ENCODE measurements around the gene QSER1. TPM values are rescaled to one million over a fixed set of nuclear protein-coding genes. Genes with fewer than 3 reads are reported as not detected.

The QSER1 gene
- total and polyA plus RNA-seq, 7 donors = 1.2 to 41.0 (median 24.6) TPM

DNA sequence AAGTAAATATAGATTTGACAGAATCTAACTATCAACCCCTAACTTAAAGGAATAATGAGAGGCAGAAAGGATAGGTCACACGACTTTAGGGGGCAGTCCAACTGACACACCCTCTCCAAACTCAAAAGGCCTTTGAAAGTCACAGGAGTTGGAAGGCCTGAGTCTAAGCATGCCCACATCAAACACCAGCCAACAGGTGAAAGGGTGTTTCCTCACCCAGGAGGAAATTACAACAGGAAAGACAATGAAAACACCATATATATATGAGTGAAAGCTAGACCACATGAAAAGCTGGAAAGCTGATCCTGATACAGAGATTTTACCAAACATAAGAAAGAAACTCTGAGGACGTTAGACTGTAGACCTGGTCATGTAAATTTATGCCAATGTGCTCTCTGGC is 112.6 kb downstream of the QSER1 start:
- Histone ChIP-seq H3K4me3 (no peak overlapping the region), H3K9me3 (no peaks in the 10 kb centered on the region), H3K4me1 (peaks cover 0 to 9% (median 6%) of the 10 kb centered on the region in 4 donors), H3K27ac (no peak overlapping the region), H3K36me3 (no peaks in the 10 kb centered on the region), H3K27me3 (no peaks in the 10 kb centered on the region)
- TF ChIP-seq, protein P1, sequence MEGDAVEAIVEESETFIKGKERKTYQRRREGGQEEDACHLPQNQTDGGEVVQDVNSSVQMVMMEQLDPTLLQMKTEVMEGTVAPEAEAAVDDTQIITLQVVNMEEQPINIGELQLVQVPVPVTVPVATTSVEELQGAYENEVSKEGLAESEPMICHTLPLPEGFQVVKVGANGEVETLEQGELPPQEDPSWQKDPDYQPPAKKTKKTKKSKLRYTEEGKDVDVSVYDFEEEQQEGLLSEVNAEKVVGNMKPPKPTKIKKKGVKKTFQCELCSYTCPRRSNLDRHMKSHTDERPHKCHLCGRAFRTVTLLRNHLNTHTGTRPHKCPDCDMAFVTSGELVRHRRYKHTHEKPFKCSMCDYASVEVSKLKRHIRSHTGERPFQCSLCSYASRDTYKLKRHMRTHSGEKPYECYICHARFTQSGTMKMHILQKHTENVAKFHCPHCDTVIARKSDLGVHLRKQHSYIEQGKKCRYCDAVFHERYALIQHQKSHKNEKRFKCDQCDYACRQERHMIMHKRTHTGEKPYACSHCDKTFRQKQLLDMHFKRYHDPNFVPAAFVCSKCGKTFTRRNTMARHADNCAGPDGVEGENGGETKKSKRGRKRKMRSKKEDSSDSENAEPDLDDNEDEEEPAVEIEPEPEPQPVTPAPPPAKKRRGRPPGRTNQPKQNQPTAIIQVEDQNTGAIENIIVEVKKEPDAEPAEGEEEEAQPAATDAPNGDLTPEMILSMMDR (IDR thresholded peaks at IDR 0.05) = no peak
- TF ChIP-seq POLR2A (IDR thresholded peaks at IDR 0.05) = no peak
- no peak for TF ChIP-seq EP300 (IDR thresholded peaks at IDR 0.05)
- TF ChIP-seq POLR2AphosphoS5 (IDR thresholded peaks at IDR 0.05) = no peak
- no peak for DNase-seq
- intact Hi-C loops (cut with DNase I) = no loop called here
- 16 to 38% methylated on average over 2 of the region's 2 CpGs for WGBS, 2 donors

DNA sequence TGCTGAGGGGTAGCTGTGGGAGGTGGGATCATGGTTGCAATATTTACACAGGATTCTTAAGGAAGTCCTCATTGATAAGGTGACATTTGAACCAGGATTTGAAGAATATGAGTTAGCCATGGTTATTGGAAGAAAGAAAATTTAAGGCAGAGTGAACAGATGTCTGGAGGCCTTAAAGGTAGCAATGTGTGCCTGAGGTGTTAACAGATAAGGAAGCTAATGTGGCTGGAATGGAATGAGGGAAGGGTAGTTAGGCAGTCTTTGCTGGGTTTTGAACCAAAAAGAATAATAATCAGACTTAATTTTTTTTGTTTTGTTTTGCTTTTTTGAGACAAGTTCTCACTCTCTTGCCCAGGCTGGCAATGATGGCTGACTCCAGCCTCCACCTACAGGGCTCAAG is 113.4 kb downstream of the QSER1 start:
- H3K9me3 ChIP-seq = no peaks in the 10 kb centered on the region
- H3K27me3 ChIP-seq = no peaks in the 10 kb centered on the region
- no peak overlapping the region for H3K4me3 ChIP-seq
- intact Hi-C loops (cut with DNase I) = no loop called here
- TF ChIP-seq, protein P1 (IDR thresholded peaks at IDR 0.05) = no peak
- TF ChIP-seq POLR2AphosphoS5 (IDR thresholded peaks at IDR 0.05) (no peak), EP300 (IDR thresholded peaks at IDR 0.05) (no peak), POLR2A (IDR thresholded peaks at IDR 0.05) (no peak)
- H3K36me3 ChIP-seq = no peaks in the 10 kb centered on the region
- peaks cover 0 to 1% (median 0%) of the 10 kb centered on the region in 4 donors for H3K4me1 ChIP-seq
- DNase-seq = no peak
- H3K27ac ChIP-seq = no peak overlapping the region

DNA sequence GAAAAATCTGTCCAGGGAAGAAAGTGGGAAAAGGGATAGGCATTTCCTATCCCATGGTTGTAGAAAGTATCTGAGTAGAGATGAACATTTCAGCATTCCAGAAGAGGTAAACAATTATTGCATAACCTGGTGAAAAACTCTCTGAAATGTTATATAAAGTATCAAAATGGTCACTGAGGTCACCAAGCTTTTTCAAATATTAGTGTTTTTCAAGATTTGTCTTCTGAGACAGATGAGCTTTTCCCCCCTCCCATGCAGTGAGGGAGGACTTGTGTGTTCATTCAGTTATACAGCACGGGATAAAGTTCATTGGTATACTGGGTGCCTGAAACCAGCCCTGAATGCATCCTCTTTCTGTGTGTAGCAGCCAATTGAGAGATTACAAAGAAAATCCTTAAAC is 121.1 kb downstream of the QSER1 start:
- TF ChIP-seq EP300 (IDR thresholded peaks at IDR 0.05) (no peak), POLR2A (IDR thresholded peaks at IDR 0.05) (no peak), POLR2AphosphoS5 (IDR thresholded peaks at IDR 0.05) (no peak)
- TF ChIP-seq, protein P1 (IDR thresholded peaks at IDR 0.05) = no peak
- 8 to 46% methylated on average over 1 of the region's 1 CpG for WGBS, 2 donors
- H3K27ac ChIP-seq = no peak overlapping the region
- intact Hi-C loops (cut with DNase I) = loop anchor here (10.0 kb wide), 1 partner anchor 49 kb away; no protein-coding TSS in a partner anchor
- H3K27me3 ChIP-seq = no peaks in the 10 kb centered on the region
- H3K4me3 ChIP-seq = no peak overlapping the region
- H3K4me1 ChIP-seq = peaks cover 0 to 13% (median 10%) of the 10 kb centered on the region in 4 donors
- no peak for DNase-seq
- no peaks in the 10 kb centered on the region for H3K9me3 ChIP-seq
- H3K36me3 ChIP-seq = no peaks in the 10 kb centered on the region

DNA sequence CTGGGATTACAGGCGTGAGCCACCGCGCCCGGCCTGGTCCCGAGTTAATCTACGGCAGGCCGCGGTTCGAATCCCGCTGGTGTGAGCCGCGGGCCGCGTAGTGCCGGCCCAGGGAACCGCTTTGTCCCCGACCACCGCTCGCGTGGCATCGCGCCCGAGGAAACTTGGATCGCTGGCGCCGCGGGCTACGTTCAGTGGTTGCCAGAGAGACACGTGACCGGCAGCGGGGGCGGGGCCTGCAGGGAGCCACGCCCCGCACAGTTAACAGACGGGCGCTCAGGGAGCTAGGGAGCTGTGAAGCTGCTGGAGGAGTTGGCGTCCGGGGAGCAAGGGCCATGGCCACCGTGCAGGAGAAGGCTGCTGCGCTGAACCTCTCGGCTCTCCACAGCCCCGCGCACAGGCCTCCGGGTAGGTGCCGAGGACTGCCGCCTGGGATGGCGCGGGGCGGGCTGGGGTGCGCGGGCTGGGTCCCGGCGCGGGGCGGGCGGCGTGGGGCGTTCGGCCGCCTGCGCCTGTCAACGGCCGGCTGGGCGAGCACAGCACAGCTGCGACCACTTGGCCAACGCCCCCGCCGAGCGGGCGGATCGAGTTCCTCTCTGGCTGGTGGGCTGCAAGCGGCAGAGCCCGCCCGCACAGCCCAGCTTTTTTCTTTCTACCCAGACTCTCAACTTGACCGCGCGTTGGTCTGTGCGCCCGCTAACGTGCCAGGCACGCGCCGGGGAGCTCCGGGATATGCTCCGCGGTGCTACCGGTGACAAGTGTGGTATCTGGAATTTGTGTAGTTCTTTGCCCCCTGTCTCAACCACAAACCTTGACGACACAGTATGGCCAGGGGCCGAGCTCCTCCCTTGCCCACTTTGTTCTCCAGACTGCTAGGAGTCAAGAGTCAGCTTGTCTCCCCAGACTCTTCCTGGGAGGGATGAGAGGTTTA is 123.3 kb downstream of the QSER1 start, which contains the start of gene DEPDC7:
DEPDC7 (plus strand) TSS at position 258 of the 931 bp plus-strand sequence; CDS start at position 336, 78 bp downstream.
- peak; percentile 94 for DNase-seq
- H3K4me1 ChIP-seq = peaks cover 0 to 13% (median 10%) of the 10 kb centered on the region in 4 donors
- WGBS, 2 donors = 5 to 6% methylated on average over 89 of the region's 89 CpGs
- intact Hi-C loops (cut with DNase I) = loop anchor here (1.0 to 10.0 kb wide), 2 partner anchors 46 to 51 kb away; no protein-coding TSS in a partner anchor
- no peaks in the 10 kb centered on the region for H3K9me3 ChIP-seq
- H3K36me3 ChIP-seq = no peaks in the 10 kb centered on the region
- H3K27ac ChIP-seq = peak within 1 kb of the TSS; percentile 62 to 82 (median 74)
- H3K4me3 ChIP-seq = peak within 1 kb of the TSS; percentile 40 to 77 (median 66)
- TF ChIP-seq POLR2AphosphoS5 (IDR thresholded peaks at IDR 0.05) = peak; percentile 42 to 78 (median 65)
- TF ChIP-seq, protein P1 (IDR thresholded peaks at IDR 0.05) = no peak
- no peaks in the 10 kb centered on the region for H3K27me3 ChIP-seq

All from sigmoid colon (tissue), 7 donors.